ENCODE data around the gene ATP2A2. TPM values are rescaled to one million over a fixed set of nuclear protein-coding genes. Genes with fewer than 3 reads are reported as not detected.

The ATP2A2 gene
- total RNA-seq, 1 experiment from 2014 or later, result 239 TPM

- no peak overlapping the region for H3K4me2 ChIP-seq (ENCODE audit: low read length)
- no peaks in the 10 kb centered on the region for H4K20me1 ChIP-seq (ENCODE audit: insufficient read depth)
- H3K27me3 ChIP-seq (ENCODE audit: insufficient read depth, low read length), result no peaks in the 10 kb centered on the region
- POLR2A ChIA-PET, result no interaction called here
- intact Hi-C loops (cut with micrococcal nuclease), result no loop called here
- H3K79me2 ChIP-seq (ENCODE audit: insufficient read depth, low read length), result no peaks in the 10 kb centered on the region
- no peaks in the 10 kb centered on the region for H3K36me3 ChIP-seq (ENCODE audit: control insufficient read depth in 1 of 2, insufficient read depth in 2 of 2, low read length in 2 of 2)
- H3K9me3 ChIP-seq (ENCODE audit: control insufficient read depth in 1 of 2, insufficient read depth in 1 of 2, low read depth in 1 of 2, low read length in 2 of 2), result no peaks in the 10 kb centered on the region
- BruUV-seq (replicated peaks), result no TSS peak
- TF ChIP-seq REST (IDR thresholded peaks at IDR 0.05; ENCODE audit: low read depth), result no peak
- TF ChIP-seq ATF3 (IDR thresholded peaks at IDR 0.05), result no peak
- TF ChIP-seq YY1 (IDR thresholded peaks at IDR 0.05; ENCODE audit: extremely low read depth, insufficient replicate concordance, low read depth, low read length), result no peak
- TF ChIP-seq ZNF274 (IDR thresholded peaks at IDR 0.05; ENCODE audit: low read depth, low read length), result no peak
- TF ChIP-seq SRF (IDR thresholded peaks at IDR 0.05; ENCODE audit: low read depth), result no peak
- no peak for TF ChIP-seq ZFX (IDR thresholded peaks at IDR 0.05)
- TF ChIP-seq, protein P1, sequence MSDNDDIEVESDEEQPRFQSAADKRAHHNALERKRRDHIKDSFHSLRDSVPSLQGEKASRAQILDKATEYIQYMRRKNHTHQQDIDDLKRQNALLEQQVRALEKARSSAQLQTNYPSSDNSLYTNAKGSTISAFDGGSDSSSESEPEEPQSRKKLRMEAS (IDR thresholded peaks at IDR 0.05), result no peak
- no peak for TF ChIP-seq TCF7L2 (IDR thresholded peaks at IDR 0.05; ENCODE audit: borderline replicate concordance, extremely low read depth, insufficient read depth, insufficient read length)
- no peak for TF ChIP-seq CEBPB (IDR thresholded peaks at IDR 0.05; ENCODE audit: low read depth)
- no peak for TF ChIP-seq POLR2A (IDR thresholded peaks at IDR 0.05; ENCODE audit: borderline replicate concordance, extremely low read depth, insufficient read depth, insufficient read length)
- no peak for TF ChIP-seq SIN3A (IDR thresholded peaks at IDR 0.05; ENCODE audit: low read depth)
- no peak for TF ChIP-seq POLR2AphosphoS5 (IDR thresholded peaks at IDR 0.05; ENCODE audit: low read depth, low read length)
- TF ChIP-seq CBX3 (IDR thresholded peaks at IDR 0.05; ENCODE audit: low read depth), result no peak
- TF ChIP-seq RAD21 (IDR thresholded peaks at IDR 0.05; ENCODE audit: low read depth), result no peak
- no peak for TF ChIP-seq EZH2 (IDR thresholded peaks at IDR 0.05)
- TF ChIP-seq SP1 (IDR thresholded peaks at IDR 0.05; ENCODE audit: low read depth), result no peak
- TF ChIP-seq EZH2phosphoT487 (IDR thresholded peaks at IDR 0.05; ENCODE audit: borderline replicate concordance), result no peak
- H3K4me1 ChIP-seq (ENCODE audit: control insufficient read depth in 1 of 2, insufficient read depth in 2 of 2, low read length in 2 of 2), result peaks cover 31 to 48% of the 10 kb centered on the region in 2 experiments
- RAD21 ChIA-PET (ENCODE audit: low non-redundant PET in 1 of 2, low total read pairs in 2 of 2, uncharacterized antibody in 2 of 2, unreplicated experiment in 2 of 2), result no interaction called here
- H3K4me3 ChIP-seq (replicated peaks in 1 of 2; ENCODE audit: low read depth in 1 of 2, low read length in 2 of 2), result no peak overlapping the region
- CTCF ChIA-PET, result no interaction called here
- H3K9me2 ChIP-seq (ENCODE audit: insufficient read depth), result no peaks in the 10 kb centered on the region
- no peak overlapping the region for H3K27ac ChIP-seq (ENCODE audit: low read depth, low read length)
- no peak for DNase-seq (ENCODE audit: low read depth, low spot score)
- H2AFZ ChIP-seq (ENCODE audit: low read depth, low read length, poor library complexity, severe bottlenecking), result no peak overlapping the region
- H3K9ac ChIP-seq (ENCODE audit: low read length), result no peak overlapping the region
- ATAC-seq, result no peak
Measured at GRCh38 chr12:110251381-110251780, 29.7 kb upstream of the ATP2A2 start.
